MV-4-11 (cell line): ENCODE measurements around the gene PIGC.

ENCODE experiments used
- DNase-seq: peaks from one replicate; lab custom pipeline; 2025; lab: John Stamatoyannopoulos, UW

Gene PIGC

DNA sequence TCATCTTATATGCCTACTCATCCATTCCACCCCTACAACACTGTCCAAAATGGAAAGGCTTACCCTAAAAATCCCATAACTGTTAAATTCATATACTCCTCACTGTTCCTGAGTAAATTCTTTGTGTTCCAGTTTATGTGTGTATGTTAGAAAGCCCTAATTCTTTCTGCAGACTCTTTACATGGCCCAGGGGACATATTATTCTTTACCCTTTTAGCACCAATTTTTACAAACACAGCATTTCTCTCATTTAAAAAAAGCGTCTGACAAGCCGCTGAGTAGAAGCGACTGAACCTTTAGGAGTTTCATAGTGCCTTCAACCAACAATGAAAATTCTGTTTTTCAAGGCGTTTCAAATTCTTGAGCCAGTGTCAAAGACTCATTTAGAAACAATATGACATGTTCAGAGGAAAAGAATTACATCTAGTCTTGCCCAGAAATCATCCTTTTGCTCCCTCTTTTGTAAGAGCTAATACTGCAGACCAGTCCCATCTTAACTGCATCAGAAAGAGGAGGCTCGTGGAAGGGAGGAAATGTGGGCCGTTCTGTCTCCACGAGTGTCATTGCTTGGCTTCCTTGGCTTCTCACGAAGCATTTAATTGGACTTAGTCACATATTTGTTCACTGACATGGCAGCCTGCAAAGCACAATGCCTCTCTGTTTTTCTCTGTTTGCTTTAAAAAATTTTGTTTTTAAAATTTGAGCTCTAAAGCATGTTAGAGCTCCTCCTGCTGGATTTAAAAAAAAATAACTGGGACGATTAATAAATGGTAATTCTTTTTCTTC lies 44.7 kb downstream of the PIGC start:
- DNase-seq = peak; percentile 10

DNA sequence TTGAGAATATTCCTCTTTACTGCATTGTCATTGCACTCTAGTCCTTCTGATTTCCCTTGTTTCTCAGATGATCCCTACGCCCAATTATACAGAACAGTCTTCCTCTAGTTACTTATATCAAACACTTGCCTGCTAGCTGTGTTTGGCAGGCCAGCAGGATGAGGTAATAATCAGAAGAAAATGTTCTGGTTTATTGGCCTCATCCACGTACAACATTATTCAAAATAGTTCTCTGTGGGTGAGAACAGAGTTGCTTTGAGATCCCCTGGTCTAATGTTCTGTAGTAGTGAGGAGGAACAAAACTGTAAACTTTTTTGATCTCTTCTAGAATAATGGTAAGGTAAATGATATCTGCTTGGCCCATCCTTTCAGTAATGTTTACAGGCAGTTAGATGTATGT lies 45.7 kb downstream of the PIGC start:
- no peak for DNase-seq

DNA sequence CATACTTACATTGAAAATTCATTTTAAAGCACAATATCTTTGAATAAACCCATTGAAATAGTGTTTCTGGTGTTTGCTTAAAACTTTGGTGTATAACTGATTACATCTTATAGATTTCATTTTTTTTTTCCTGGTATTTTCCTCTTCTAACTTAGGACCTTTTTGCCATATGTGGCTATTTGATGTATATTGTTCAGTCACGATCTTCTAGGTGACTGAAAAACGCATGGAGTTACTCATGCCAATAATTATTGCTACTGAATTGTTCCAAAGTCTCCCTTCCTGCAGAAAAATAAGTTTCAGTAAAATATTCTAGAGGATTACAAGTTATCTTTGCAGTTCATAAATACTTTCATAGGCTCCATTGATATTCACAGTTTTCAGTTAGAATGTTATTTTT lies 46.2 kb downstream of the PIGC start:
- DNase-seq = no peak

DNA sequence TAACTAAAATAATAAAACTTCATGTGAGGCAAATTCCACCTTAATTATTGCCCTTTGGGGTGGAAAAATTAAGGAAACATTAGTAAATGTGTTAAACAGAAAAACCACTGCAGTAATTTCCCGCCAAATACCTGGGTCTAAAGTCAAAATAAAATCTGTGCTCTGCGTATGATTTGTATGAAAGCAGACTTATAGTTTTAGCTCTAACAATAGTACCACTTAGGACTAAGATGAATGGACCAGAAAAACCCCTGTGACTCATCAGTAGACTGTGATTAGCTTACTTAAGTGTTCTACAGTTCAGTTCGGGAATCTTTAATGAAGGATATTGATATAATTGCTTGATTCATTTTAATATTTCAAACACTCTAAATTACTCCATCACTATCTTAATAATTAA lies 46.6 kb downstream of the PIGC start:
- no peak for DNase-seq

DNA sequence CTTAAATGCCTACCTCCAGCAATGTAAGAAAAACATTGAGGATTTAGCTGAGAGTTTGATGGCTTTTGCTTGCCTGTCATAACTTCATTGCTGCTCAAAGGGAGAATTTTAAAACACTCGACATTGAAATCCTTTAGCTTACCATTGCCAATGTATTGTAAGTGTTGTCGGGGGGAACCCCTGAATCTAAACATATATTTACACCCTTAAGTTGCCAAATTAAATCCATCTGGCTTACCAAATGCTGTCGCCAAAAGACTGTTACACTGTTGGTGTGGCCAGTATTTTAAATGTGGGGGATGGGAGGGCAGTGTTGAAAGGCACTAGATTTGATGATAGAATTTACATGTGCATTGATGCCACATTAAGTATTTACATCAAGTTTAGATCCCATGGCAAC lies 48.3 kb downstream of the PIGC start:
- no peak for DNase-seq

DNA sequence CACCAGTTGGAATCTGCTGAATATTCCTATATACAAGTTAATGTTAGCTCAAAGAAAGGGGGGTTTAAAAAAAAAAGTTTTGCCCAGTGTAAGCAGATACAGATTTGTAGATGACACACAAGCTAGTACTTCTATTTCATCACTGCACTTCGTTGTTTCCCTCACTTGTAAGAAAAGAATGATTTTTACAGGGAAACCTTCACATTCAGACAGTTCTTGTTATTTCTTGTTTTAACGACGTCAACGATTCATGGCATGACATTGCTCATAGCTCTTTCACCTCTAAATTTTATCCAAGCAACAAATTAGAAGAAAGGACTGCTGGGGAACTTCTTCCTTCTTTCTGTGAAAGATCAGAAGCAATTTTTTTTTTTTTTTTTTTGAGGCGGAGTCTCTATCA lies 49.1 kb downstream of the PIGC start:
- no peak for DNase-seq

DNA sequence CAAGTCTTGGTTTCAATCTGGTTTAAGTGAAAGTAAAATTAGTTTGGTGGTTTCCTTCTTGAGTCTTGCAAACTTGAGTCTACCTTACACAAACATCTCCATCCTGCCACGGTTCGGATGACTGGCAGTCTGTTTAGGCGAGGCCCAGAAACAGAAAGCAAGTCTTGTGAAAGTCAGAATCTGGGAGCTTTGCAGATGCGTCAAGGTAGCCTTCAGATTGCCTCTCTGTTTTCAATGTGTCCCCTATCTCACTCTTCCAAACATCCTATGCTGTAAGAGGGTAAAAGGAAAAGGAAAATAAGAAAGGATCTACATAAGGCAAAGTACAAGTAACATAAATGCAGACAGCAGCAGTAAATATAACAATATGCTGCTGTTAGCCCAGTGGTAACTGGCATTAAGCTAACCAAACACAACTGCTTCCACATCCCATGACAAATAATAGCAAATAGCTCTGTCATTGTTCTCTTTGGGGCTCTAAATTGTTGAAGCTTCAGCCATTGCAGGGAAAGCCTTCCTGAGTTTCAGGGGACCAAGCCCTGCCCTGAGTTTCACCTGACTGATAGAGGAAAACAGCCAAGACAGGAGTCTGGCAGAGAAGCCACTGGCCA lies 49.6 kb downstream of the PIGC start:
- DNase-seq = no peak

DNA sequence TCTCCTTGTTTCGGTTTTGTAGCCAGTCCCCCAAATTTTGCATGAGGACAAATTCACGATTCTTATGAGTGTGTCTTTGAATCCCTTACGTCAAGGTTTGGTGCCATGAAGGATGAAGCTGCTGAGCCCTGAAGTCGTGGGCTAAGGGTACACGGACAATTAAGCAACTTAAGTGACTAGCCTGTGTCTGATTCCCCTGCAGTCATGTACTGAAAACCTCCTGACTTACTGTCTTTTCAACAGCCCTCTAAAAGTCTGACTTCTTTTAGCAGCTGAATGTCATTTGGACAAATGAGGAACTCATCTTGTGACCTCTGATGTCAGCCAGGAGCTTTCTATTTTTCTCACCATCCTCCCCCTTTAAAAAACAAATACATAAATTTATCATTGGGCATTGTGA lies 50.5 kb downstream of the PIGC start:
- peak; percentile 6 for DNase-seq

DNA sequence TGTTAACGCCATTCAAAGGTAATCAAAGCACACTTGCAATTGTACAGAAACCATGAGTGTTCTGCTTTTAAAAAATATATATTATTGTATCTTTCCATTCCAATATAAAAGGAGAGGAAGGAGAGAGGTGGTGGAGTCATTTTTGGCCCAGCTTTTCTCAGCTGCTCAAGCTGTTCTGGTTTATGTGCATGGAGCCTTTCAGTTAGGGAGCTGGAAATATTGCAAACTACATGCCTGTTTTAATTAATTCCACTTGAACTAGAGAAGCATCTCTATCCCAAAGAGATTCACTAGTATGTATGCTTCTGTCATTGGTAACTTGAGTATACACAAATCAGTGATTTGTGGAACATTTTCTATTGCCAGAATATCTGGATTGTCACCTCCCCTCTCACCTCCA lies 51.9 kb downstream of the PIGC start:
- no peak for DNase-seq
